ENCODE measurements around the gene BBS9. TPM values are rescaled to one million over a fixed set of nuclear protein-coding genes. Genes with fewer than 3 reads are reported as not detected.
"Not testable (repeated sequence)": the region's sequence is repeated elsewhere in the genome, so short reads cannot be mapped to it uniquely, and the experiment has no call there.

Gene BBS9
- total RNA-seq, 1 donor from 2014 or later = 21.1 TPM

GRCh38 chr7:33472348-33473025 lies 343.1 kb downstream of the BBS9 start:
- Mint-ChIP-seq H3K9me3 (ENCODE audit: unreplicated experiment) (no peaks in the 10 kb centered on the region), H3K4me3 (ENCODE audit: unreplicated experiment) (no peak overlapping the region), H3K27me3 (ENCODE audit: unreplicated experiment) (no peaks in the 10 kb centered on the region), H3K4me1 (ENCODE audit: low read depth, unreplicated experiment) (no peaks in the 10 kb centered on the region), H3K27ac (ENCODE audit: unreplicated experiment) (no peak overlapping the region), H3K36me3 (ENCODE audit: unreplicated experiment) (no peaks in the 10 kb centered on the region)
- DNase-seq = no peak
- TF ChIP-seq CTCF (IDR thresholded peaks at IDR 0.05; ENCODE audit: partially characterized antibody, unreplicated experiment) = no peak

GRCh38 chr7:33477719-33478480 lies 348.5 kb downstream of the BBS9 start:
- H3K4me3 Mint-ChIP-seq (ENCODE audit: unreplicated experiment) = no peak overlapping the region
- DNase-seq = no peak
- no peak overlapping the region for H3K27ac Mint-ChIP-seq (ENCODE audit: unreplicated experiment)
- no peaks in the 10 kb centered on the region for H3K9me3 Mint-ChIP-seq (ENCODE audit: unreplicated experiment)
- H3K36me3 Mint-ChIP-seq (ENCODE audit: unreplicated experiment) = peaks cover 5% of the 10 kb centered on the region
- TF ChIP-seq CTCF (IDR thresholded peaks at IDR 0.05; ENCODE audit: partially characterized antibody, unreplicated experiment) = no peak
- H3K4me1 Mint-ChIP-seq (ENCODE audit: low read depth, unreplicated experiment) = no peaks in the 10 kb centered on the region
- H3K27me3 Mint-ChIP-seq (ENCODE audit: unreplicated experiment) = no peaks in the 10 kb centered on the region

GRCh38 chr7:33484476-33484875 lies 355.1 kb downstream of the BBS9 start:
- DNase-seq; H3K4me3 Mint-ChIP-seq (ENCODE audit: unreplicated experiment); H3K36me3 Mint-ChIP-seq (ENCODE audit: unreplicated experiment); H3K9me3 Mint-ChIP-seq (ENCODE audit: unreplicated experiment); H3K27ac Mint-ChIP-seq (ENCODE audit: unreplicated experiment); H3K4me1 Mint-ChIP-seq (ENCODE audit: low read depth, unreplicated experiment); H3K27me3 Mint-ChIP-seq (ENCODE audit: unreplicated experiment): not testable (repeated sequence)

- no peaks in the 10 kb centered on the region for H3K27me3 Mint-ChIP-seq (ENCODE audit: unreplicated experiment)
- H3K4me1 Mint-ChIP-seq (ENCODE audit: low read depth, unreplicated experiment) = peaks cover 8% of the 10 kb centered on the region
- H3K36me3 Mint-ChIP-seq (ENCODE audit: unreplicated experiment) = no peaks in the 10 kb centered on the region
- no peak for TF ChIP-seq CTCF (IDR thresholded peaks at IDR 0.05; ENCODE audit: partially characterized antibody, unreplicated experiment)
- H3K27ac Mint-ChIP-seq (ENCODE audit: unreplicated experiment) = no peak overlapping the region
- H3K9me3 Mint-ChIP-seq (ENCODE audit: unreplicated experiment) = peaks cover 4% of the 10 kb centered on the region
- no peak overlapping the region for H3K4me3 Mint-ChIP-seq (ENCODE audit: unreplicated experiment)
- no peak for DNase-seq
These were observed 356.6 kb downstream of the BBS9 start for GRCh38 chr7:33485747-33486493.

GRCh38 chr7:33486633-33487032 lies 357.3 kb downstream of the BBS9 start:
- H3K36me3 Mint-ChIP-seq (ENCODE audit: unreplicated experiment) = no peaks in the 10 kb centered on the region
- H3K4me3 Mint-ChIP-seq (ENCODE audit: unreplicated experiment) = no peak overlapping the region
- DNase-seq = no peak
- no peak for TF ChIP-seq CTCF (IDR thresholded peaks at IDR 0.05; ENCODE audit: partially characterized antibody, unreplicated experiment)
- H3K27ac Mint-ChIP-seq (ENCODE audit: unreplicated experiment) = no peak overlapping the region
- peaks cover 8% of the 10 kb centered on the region for H3K4me1 Mint-ChIP-seq (ENCODE audit: low read depth, unreplicated experiment)
- no peaks in the 10 kb centered on the region for H3K27me3 Mint-ChIP-seq (ENCODE audit: unreplicated experiment)
- peaks cover 4% of the 10 kb centered on the region for H3K9me3 Mint-ChIP-seq (ENCODE audit: unreplicated experiment)

All from glutamatergic neuron (in vitro differentiated cells).